Astrocyte of the hippocampus (primary cell): ENCODE data around the gene INAFM2.

Experiments
- DNase-seq: peaks from one replicate; pipeline ENCODE4 v3.0.0; 2011; ENCODE audit warnings: low read depth, low spot score

The INAFM2 gene

GRCh38 chr15:40328176-40328575 lies 4.7 kb downstream of the INAFM2 start:
- DNase-seq = peak; percentile 64

GRCh38 chr15:40328751-40329150 lies 5.3 kb downstream of the INAFM2 start:
- DNase-seq = no peak

- no peak for DNase-seq
Measured at GRCh38 chr15:40329804-40330203, 6.3 kb downstream of the INAFM2 start.

DNA sequence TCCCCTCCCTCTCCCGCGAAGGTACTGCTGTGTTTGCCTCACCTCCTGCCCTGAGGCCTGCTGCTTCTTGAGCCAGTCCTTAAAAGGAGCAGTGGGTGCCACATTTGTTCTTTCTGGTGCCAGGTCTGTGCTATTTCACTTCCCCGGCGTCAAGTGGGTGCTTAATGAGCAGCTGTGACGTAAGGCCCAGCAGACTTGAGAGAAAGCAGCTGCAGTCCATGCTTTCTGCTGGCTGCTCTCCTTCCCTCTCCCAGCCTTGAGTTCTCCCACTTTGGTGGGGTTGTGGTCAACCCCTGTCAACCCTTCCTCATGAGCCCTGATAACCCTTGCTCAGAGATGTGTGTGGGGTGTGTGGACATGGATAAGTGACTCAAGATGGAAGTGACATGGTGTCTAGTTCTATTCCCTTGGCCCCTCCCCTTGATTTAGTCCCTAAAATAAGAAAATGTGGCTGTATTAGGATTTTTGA lies 6.9 kb downstream of the INAFM2 start:
- DNase-seq = peak; percentile 58

DNA sequence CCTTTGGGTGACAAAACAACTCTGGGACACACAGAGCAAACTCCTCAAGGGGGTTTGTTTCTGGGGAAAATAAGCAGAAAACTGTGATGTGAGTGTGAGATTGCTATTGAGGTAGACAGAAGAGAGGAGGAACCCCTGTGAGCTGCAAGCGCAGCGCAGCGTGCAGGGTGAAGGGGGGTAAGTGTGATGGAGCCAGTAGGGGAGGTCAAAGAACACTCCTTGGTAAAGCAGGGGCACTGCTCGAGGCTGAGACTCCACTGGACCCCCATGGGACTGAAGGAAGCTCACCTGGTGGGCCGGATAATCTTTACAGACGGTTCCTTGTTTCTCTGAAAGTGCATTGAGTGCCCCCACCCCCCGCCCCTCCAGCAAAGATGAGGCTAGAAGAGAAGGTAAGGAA lies 7.5 kb downstream of the INAFM2 start:
- DNase-seq = no peak

GRCh38 chr15:40331637-40332036 lies 8.1 kb downstream of the INAFM2 start:
- DNase-seq = no peak

- no peak for DNase-seq
Measured at GRCh38 chr15:40332113-40332781, 8.8 kb downstream of the INAFM2 start.

- DNase-seq = peak; percentile 63
Measured at GRCh38 chr15:40333922-40334492, 10.5 kb downstream of the INAFM2 start.

DNA sequence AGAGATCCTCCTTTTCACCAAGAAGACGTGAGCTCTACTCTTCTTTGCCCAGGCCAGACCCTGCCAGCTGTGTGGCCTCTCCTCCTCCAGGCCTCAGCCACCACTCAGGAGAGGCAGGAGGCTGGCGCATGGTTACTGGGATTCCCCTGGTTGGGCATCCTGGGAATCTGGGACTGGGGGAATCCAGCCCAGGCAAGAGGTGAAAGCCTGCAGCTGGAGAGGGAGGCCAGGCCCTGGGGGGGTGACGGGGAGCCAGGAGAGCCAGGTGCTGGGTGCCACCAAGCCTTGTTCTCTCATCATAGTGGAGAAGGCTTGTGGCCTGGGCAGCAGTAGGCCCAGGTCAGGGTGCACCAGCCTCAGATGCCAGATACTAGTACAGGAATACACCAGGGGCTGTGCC lies 11.0 kb downstream of the INAFM2 start:
- DNase-seq = no peak

- no peak for DNase-seq
Measured at GRCh38 chr15:40334941-40335795, 11.7 kb downstream of the INAFM2 start.

- no peak for DNase-seq
Measured at GRCh38 chr15:40335938-40336743, 12.6 kb downstream of the INAFM2 start.

DNA sequence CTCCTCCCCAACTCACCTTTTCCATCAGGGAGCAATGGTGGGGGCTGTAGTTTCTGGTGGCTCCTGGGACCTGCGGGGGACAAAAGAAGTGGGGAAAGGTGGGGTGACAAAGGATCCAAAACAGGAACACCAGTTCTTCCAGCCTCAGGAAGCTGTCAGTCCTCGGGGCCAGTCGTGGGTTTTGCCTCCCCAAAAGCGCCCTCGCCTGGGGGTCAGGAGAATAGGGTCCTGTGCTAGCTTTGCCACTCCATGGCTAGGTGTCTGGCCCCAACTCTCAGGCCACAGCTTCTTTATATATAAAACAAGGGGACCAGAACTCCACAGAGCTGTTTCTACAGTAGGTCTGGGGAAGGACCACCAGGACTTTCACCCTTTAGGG lies 13.2 kb downstream of the INAFM2 start:
- DNase-seq = no peak

GRCh38 chr15:40337597-40337996 lies 14.1 kb downstream of the INAFM2 start:
- no peak for DNase-seq

DNA sequence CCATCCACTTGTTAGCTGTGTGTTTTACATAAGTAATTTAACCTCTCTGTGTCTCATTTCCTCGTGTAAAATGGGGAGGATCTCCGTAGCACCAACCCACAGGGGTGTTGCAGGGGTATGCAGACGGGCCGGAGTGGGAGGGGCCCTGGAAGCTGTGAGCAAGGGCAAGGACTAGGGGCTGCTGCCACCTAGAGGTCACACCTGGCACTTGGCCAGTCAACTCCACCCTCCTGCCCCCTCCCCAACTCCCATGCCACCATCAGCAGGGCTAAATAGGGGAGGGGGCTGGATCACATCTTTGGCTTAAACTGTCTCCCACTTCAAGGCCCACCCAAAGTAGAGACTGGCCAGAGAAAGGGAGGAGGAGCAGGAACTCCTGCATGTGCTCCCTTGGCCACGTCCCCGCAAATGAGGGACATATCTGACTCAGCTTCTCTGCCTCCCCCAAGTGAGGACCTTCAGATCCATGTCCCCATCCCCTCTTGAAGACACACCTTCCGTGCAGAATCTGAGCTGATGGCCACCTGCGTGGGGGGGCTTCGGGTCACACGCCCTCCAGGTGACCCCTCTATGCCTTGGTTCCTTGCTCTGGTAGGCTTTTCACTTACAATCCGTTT lies 14.7 kb downstream of the INAFM2 start:
- DNase-seq = peak; percentile 87

GRCh38 chr15:40338921-40339620 lies 15.6 kb downstream of the INAFM2 start:
- peak; percentile 98 for DNase-seq

DNA sequence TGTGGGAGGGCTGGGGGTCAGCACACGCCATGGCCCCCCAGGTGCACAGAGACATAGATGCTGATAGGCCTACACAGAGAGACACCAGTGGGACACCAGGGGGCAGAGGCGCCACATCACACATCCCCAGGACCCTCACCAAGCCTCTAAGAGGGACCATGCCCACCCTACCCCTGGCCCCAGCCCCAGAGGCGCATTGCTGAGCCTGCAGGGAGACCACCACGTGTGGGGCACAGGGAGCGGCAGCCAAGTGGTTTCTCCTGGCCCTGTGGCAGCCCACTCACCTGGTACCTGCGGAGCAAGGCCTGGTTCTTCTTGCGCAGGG lies 16.1 kb downstream of the INAFM2 start:
- peak; percentile 59 for DNase-seq

DNA sequence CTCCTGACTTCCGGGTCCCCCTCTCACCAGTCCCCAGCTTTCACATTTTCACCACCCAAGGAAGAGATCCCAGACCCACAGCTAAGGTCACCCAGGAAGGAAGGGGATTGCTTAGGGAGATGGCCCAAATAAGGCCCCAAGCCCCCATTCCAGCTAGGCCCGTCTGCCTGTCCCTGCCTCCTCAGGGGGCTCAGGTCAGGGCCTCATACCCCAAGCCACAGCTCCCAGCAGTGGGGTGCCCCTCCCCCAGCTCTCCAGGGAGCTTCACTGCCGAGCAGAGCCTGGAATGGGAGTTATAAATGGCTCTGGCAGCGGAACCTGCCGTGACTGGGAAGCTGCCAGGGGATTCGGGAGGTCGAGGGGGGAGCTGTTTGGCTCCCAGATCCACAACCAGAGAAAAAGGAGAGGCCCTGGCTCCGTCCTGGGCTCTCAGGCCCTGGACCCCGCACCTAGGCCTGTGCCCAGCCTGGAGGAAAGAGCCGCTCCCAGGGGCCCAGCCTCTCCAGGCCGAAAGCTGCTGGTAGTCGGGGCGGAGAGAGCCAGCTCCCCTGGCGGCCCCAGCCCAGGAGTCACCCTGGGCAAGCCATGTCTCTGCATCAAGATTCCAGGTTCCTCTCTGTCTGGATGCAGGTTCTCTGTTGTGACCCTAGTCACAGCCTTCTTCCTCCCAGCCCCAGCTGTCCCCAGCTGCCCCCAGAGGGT lies 16.7 kb downstream of the INAFM2 start:
- DNase-seq = peak; percentile 90

- DNase-seq = peak; percentile 95
Measured at GRCh38 chr15:40340740-40341400, 17.4 kb downstream of the INAFM2 start, which contains the start of gene CCDC9B. Gene CCDC9B (minus strand): TSS chr15:40340939. CDS start chr15:40340819, 120 bp downstream.
